ENCODE measurements around the gene PLEKHG4B. TPM values are rescaled to one million over a fixed set of nuclear protein-coding genes. Genes with fewer than 3 reads are reported as not detected.

The PLEKHG4B gene
- total RNA-seq, 2 donors from 2014 or later = under 0.01 to 0.28 TPM

DNA sequence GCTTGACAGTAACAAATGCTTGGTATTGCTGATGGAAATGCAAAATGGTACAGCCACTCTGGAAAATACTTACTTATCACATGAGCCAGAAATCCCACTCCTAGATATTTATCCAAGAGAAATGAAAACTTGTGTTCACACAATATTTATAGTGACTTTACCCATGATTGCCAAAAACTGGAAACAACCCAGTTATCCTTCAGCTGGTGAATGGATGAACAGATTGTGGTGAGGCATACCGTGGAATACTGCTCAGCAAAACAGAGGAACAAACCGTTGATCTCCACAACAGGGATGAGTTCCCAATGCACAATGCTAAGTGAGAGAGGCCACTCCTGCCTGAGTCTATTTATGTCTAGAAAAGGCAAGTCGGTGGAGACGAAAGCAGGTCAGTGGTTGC lies 58.8 kb downstream of the PLEKHG4B start:
- Histone ChIP-seq H3K4me1 (ENCODE audit: control insufficient read depth in 1 of 2, low read depth in 2 of 2) (no peaks in the 10 kb centered on the region), H3K36me3 (no peaks in the 10 kb centered on the region), H3K27ac (no peak overlapping the region), H3K27me3 (replicated peaks; ENCODE audit: insufficient read depth) (no peaks in the 10 kb centered on the region), H3K4me3 (no peak overlapping the region), H3K9me3 (peaks cover 14% of the 10 kb centered on the region)
- DNase-seq (ENCODE audit: low spot score) = no peak
- no peak for ATAC-seq (ENCODE audit: insufficient number of reproducible peaks, low FRiP score, low read depth)
- TF ChIP-seq, protein P1, sequence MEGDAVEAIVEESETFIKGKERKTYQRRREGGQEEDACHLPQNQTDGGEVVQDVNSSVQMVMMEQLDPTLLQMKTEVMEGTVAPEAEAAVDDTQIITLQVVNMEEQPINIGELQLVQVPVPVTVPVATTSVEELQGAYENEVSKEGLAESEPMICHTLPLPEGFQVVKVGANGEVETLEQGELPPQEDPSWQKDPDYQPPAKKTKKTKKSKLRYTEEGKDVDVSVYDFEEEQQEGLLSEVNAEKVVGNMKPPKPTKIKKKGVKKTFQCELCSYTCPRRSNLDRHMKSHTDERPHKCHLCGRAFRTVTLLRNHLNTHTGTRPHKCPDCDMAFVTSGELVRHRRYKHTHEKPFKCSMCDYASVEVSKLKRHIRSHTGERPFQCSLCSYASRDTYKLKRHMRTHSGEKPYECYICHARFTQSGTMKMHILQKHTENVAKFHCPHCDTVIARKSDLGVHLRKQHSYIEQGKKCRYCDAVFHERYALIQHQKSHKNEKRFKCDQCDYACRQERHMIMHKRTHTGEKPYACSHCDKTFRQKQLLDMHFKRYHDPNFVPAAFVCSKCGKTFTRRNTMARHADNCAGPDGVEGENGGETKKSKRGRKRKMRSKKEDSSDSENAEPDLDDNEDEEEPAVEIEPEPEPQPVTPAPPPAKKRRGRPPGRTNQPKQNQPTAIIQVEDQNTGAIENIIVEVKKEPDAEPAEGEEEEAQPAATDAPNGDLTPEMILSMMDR (IDR thresholded peaks at IDR 0.05) = no peak

DNA sequence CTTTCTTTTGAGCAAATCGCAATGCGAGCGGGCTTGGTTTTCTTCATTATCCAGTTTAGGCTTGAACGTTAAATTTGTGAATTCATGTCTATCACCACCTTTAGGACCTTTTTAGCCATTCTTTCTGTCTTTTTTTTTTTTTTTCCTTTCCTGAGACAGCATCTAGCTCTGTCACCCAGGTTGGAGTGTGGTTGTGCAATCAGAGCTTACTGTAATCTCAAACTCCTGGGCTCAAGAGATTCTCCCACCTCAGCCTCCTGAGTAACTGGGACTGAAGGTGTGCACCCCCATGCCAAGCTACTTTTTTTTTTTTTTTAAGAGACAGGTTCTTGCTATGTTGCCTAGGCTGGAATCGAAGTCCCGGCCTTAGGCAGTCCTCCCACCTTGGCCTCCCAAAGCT lies 60.1 kb downstream of the PLEKHG4B start:
- H3K27me3 ChIP-seq (replicated peaks; ENCODE audit: insufficient read depth) = no peaks in the 10 kb centered on the region
- ATAC-seq (ENCODE audit: insufficient number of reproducible peaks, low FRiP score, low read depth) (no peak), DNase-seq (ENCODE audit: low spot score) (no peak)
- no peaks in the 10 kb centered on the region for H3K36me3 ChIP-seq
- TF ChIP-seq, protein P1 (IDR thresholded peaks at IDR 0.05) = no peak
- H3K27ac ChIP-seq = no peak overlapping the region
- no peaks in the 10 kb centered on the region for H3K4me1 ChIP-seq (ENCODE audit: control insufficient read depth in 1 of 2, low read depth in 2 of 2)
- H3K9me3 ChIP-seq = peaks cover 8% of the 10 kb centered on the region
- H3K4me3 ChIP-seq = no peak overlapping the region

DNA sequence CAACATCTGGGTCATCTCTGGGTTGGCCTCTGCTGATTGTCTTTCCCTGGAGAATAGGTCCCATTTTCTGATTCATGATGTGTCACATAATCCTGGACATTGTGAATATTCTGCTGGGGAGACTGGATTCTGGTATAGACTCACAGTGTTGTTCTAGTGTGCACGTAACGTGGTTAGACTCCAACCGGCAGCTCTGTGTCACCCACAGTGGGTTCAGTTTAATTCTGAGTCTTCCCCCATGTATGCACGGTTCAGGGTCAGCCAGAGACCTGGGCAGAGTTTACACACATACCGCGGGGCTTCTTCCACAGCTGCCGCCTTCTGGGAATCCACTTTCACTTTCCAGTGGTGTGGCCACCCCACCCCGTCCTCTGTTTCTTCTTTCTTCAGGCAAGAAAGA lies 61.3 kb downstream of the PLEKHG4B start:
- Histone ChIP-seq H3K4me1 (ENCODE audit: control insufficient read depth in 1 of 2, low read depth in 2 of 2) (no peaks in the 10 kb centered on the region), H3K9me3 (no peaks in the 10 kb centered on the region), H3K36me3 (no peaks in the 10 kb centered on the region), H3K27me3 (replicated peaks; ENCODE audit: insufficient read depth) (no peaks in the 10 kb centered on the region), H3K27ac (no peak overlapping the region), H3K4me3 (no peak overlapping the region)
- DNase-seq (ENCODE audit: low spot score) = no peak
- ATAC-seq (ENCODE audit: insufficient number of reproducible peaks, low FRiP score, low read depth) = no peak
- TF ChIP-seq, protein P1 (IDR thresholded peaks at IDR 0.05) = no peak

DNA sequence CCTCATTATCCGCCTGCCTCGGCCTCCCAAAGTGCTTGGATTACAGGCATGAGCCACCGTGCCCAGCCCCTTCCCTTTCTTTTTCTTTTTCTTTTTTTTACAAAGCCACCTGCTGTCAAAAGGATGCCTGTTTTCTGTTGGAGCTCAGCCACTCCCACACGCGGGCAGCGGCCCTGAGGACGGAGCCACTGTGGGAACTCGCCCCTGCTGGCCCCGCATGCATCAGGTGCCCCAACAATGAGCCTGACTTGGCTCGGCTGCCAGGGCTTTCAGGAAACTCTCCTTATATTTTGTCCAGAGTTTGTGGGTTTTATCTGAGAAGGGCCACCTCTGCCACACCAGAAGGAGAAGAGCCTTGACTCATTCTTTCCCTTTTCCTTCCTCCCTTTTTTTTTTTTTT lies 62.3 kb downstream of the PLEKHG4B start:
- no peaks in the 10 kb centered on the region for H3K9me3 ChIP-seq
- TF ChIP-seq, protein P1 (IDR thresholded peaks at IDR 0.05) = no peak
- H3K36me3 ChIP-seq = no peaks in the 10 kb centered on the region
- no peak overlapping the region for H3K27ac ChIP-seq
- no peak for DNase-seq (ENCODE audit: low spot score)
- H3K4me3 ChIP-seq = no peak overlapping the region
- H3K27me3 ChIP-seq (replicated peaks; ENCODE audit: insufficient read depth) = no peaks in the 10 kb centered on the region
- no peaks in the 10 kb centered on the region for H3K4me1 ChIP-seq (ENCODE audit: control insufficient read depth in 1 of 2, low read depth in 2 of 2)
- ATAC-seq (ENCODE audit: insufficient number of reproducible peaks, low FRiP score, low read depth) = no peak

DNA sequence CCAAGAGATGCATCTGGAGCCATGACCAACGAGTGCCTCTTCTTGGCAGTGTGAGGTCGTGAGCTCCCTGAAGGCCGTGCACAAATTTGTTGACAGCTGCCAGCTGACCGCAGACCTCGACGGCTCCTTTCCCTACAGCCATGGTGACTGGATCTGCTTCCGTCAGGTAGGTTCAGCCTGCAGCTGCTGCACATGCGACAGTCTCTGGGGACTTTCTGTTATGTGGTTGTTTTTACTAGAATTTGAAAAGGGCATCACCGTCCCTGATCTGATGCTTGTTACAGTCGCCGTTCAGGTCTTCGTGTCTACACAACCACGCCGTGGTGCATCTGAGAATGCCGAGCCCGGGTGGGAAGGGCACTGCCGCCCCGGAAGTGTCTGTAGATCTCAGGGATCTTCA lies 62.9 kb downstream of the PLEKHG4B start:
- Histone ChIP-seq H3K27ac (no peak overlapping the region), H3K36me3 (no peaks in the 10 kb centered on the region), H3K4me1 (ENCODE audit: control insufficient read depth in 1 of 2, low read depth in 2 of 2) (no peaks in the 10 kb centered on the region), H3K27me3 (replicated peaks; ENCODE audit: insufficient read depth) (no peaks in the 10 kb centered on the region), H3K9me3 (no peaks in the 10 kb centered on the region), H3K4me3 (no peak overlapping the region)
- no peak for ATAC-seq (ENCODE audit: insufficient number of reproducible peaks, low FRiP score, low read depth)
- DNase-seq (ENCODE audit: low spot score) = no peak
- TF ChIP-seq, protein P1 (IDR thresholded peaks at IDR 0.05) = no peak

All from thoracic aorta (tissue), 2 donors.